Naive thymus-derived CD4-positive, alpha-beta T cell (primary cell): ENCODE data around the gene RPUSD1. TPM values are rescaled to one million over a fixed set of nuclear protein-coding genes. Genes with fewer than 3 reads are reported as not detected.

Experiments used
- ATAC-seq: fragments of 150-1000 bp; cut with Tn5 transposase; 2 replicates; pipeline ENCODE4 v1.10.0; 2021; ENCODE audit warnings: mild to moderate bottlenecking, moderate library complexity
- CTCF ChIA-PET: fragments of 350-600 bp; sonication (Branson Sonifier 250); formaldehyde crosslinking; loops from one replicate; lab custom pipeline; 2021; ENCODE audit warnings: antibody characterized with exemption; lab: Charles Lee
- POLR2A ChIA-PET: fragments of 350-600 bp; sonication (Branson Sonifier 250); formaldehyde crosslinking; loops from one replicate; lab custom pipeline; 2021; ENCODE audit warnings: antibody characterized with exemption, inconsistent platforms; lab: Charles Lee
- DNase-seq, 9 donors: peaks; one replicate each; pipeline versions ENCODE4 v3.0.0 to v3.0.0-alpha.2; 2020 to 2022; ENCODE audit warnings: mixed read lengths in 1 of 9
- H3K27ac ChIP-seq: one replicate; pipeline ENCODE4 v1.7.0; 2013; ENCODE audit warnings: mild to moderate bottlenecking, low read depth, low read length, moderate library complexity
- H3K27me3 ChIP-seq, 2 donors: one replicate each; pipeline ENCODE4 v1.7.0; 2013; ENCODE audit warnings: low read length in 2 of 2, mild to moderate bottlenecking in 2 of 2, moderate library complexity in 2 of 2; ENCODE audit not compliant: control insufficient read depth in 2 of 2, insufficient read depth in 2 of 2
- H3K36me3 ChIP-seq, 3 experiments: 1 replicate in 2 of 3; 2 replicates in 1 of 3; pipeline ENCODE4 v1.7.0; 2013; ENCODE audit warnings: low read length in 3 of 3, mild to moderate bottlenecking in 3 of 3, moderate library complexity in 1 of 3; ENCODE audit not compliant: insufficient read depth in 3 of 3, control insufficient read depth in 2 of 3
- H3K4me1 ChIP-seq, 2 donors: one replicate each; pipeline ENCODE4 v1.7.0; 2013; ENCODE audit warnings: low read length in 2 of 2, mild to moderate bottlenecking in 2 of 2, moderate library complexity in 1 of 2; ENCODE audit not compliant: control insufficient read depth in 2 of 2, insufficient read depth in 2 of 2
- H3K4me3 ChIP-seq: 2 replicates; pipeline ENCODE4 v1.7.0; 2013; ENCODE audit warnings: mild to moderate bottlenecking, low read length
- H3K9me3 ChIP-seq, 3 experiments: 1 replicate in 2 of 3; 2 replicates in 1 of 3; pipeline ENCODE4 v1.7.0; 2013; ENCODE audit warnings: low read length in 3 of 3; ENCODE audit not compliant: control insufficient read depth in 2 of 3
- H3K27ac Mint-ChIP-seq, 9 donors: one replicate each; pipeline ENCODE4 v1.8.0; 2020 to 2022; ENCODE audit warnings: mixed read lengths in 9 of 9, mild to moderate bottlenecking in 8 of 9, moderate library complexity in 5 of 9, inconsistent platforms in 2 of 9
- H3K27me3 Mint-ChIP-seq, 5 donors: one replicate each; pipeline ENCODE4 v1.8.0; 2021 to 2022; ENCODE audit warnings: mixed read lengths in 5 of 5, mild to moderate bottlenecking in 1 of 5
- H3K36me3 Mint-ChIP-seq, 5 donors: one replicate each; pipeline ENCODE4 v1.8.0; 2020 to 2022; ENCODE audit warnings: mixed read lengths in 5 of 5, mild to moderate bottlenecking in 3 of 5, inconsistent platforms in 1 of 5
- H3K4me1 Mint-ChIP-seq, 7 donors: one replicate each; pipeline ENCODE4 v1.8.0; 2020 to 2022; ENCODE audit warnings: mixed read lengths in 7 of 7, mild to moderate bottlenecking in 3 of 7, inconsistent platforms in 1 of 7
- H3K4me3 Mint-ChIP-seq, 10 donors: one replicate each; pipeline ENCODE4 v1.8.0; 2020 to 2022; ENCODE audit warnings: mild to moderate bottlenecking in 10 of 10, mixed read lengths in 10 of 10, moderate library complexity in 6 of 10, inconsistent platforms in 2 of 10
- H3K9me3 Mint-ChIP-seq, 11 donors: one replicate each; pipeline ENCODE4 v1.8.0; 2020 to 2022; ENCODE audit warnings: mixed read lengths in 11 of 11, mild to moderate bottlenecking in 4 of 11, inconsistent platforms in 1 of 11, moderate library complexity in 1 of 11
- intact Hi-C, 2 donors: fragments of 100-400 bp; cut with micrococcal nuclease; formaldehyde crosslinking; loops; one replicate each; pipeline ENCODE4 v1.15.1; 2023
- polyA plus RNA-seq, 2 donors: library from polyadenylated mRNA; unstranded; fragments of 300-500 nt; fragmentation: Illumina TruSeq; gene quantifications; one replicate each; pipeline ENCODE4 v1.2.3, GENCODE V29; 2021
- total RNA-seq, 6 experiments: library from RNA in 5 of 6; stranded (reverse) in 5 of 6; gene quantifications; 1 replicate in 5 of 6; 2 replicates in 1 of 6; pipeline ENCODE4 v1.2.3 and lab custom pipeline; 2021 to 2026

RPUSD1 gene
- total and polyA plus RNA-seq, 7 experiments from 2014 or later = 16.3 to 42.9 (median 30.3) TPM

- H3K27me3 ChIP-seq = no peaks in the 10 kb centered on the region
- H3K27ac ChIP-seq = no peak overlapping the region
- no peaks in the 10 kb centered on the region for H3K36me3 Mint-ChIP-seq
- no peak overlapping the region for H3K4me3 ChIP-seq
- no peak overlapping the region for H3K4me3 Mint-ChIP-seq
- CTCF ChIA-PET = interaction anchor here (0.7 kb wide), 1 partner anchor 33 kb away, joined by 3 read pairs; no protein-coding TSS in a partner anchor
- POLR2A ChIA-PET = no interaction called here
- H3K9me3 Mint-ChIP-seq = peaks cover 0 to 5% (median 0%) of the 10 kb centered on the region in 11 donors
- peaks cover 0 to 4% (median 3%) of the 10 kb centered on the region in 7 donors for H3K4me1 Mint-ChIP-seq
- H3K9me3 ChIP-seq = no peaks in the 10 kb centered on the region
- no peak overlapping the region for H3K27ac Mint-ChIP-seq
- DNase-seq (no peak), ATAC-seq (no peak)
- H3K36me3 ChIP-seq = no peaks in the 10 kb centered on the region
- H3K27me3 Mint-ChIP-seq = peaks cover 0 to 7% (median 4%) of the 10 kb centered on the region in 5 donors
- no peaks in the 10 kb centered on the region for H3K4me1 ChIP-seq
- intact Hi-C loops = no loop called here
Observed at GRCh38 chr16:752007-752312, 36.2 kb downstream of the RPUSD1 start.

GRCh38 chr16:751152-752006 is 36.8 kb downstream of the RPUSD1 start:
- ChIA-PET CTCF (interaction anchor here (0.7 kb wide), 1 partner anchor 33 kb away, joined by 3 read pairs; no protein-coding TSS in a partner anchor), POLR2A (no interaction called here)
- Mint-ChIP-seq H3K9me3 (peaks cover 0 to 2% (median 0%) of the 10 kb centered on the region in 11 donors), H3K27ac (no peak overlapping the region), H3K4me1 (peaks cover 0 to 4% (median 3%) of the 10 kb centered on the region in 7 donors), H3K27me3 (peaks cover 0 to 5% (median 1%) of the 10 kb centered on the region in 5 donors), H3K4me3 (no peak overlapping the region), H3K36me3 (no peaks in the 10 kb centered on the region)
- no peaks in the 10 kb centered on the region for H3K36me3 ChIP-seq
- no peak overlapping the region for H3K4me3 ChIP-seq
- intact Hi-C loops = no loop called here
- H3K27me3 ChIP-seq = no peaks in the 10 kb centered on the region
- no peaks in the 10 kb centered on the region for H3K4me1 ChIP-seq
- ATAC-seq (no peak), DNase-seq (no peak)
- no peak overlapping the region for H3K27ac ChIP-seq
- H3K9me3 ChIP-seq = no peaks in the 10 kb centered on the region

GRCh38 chr16:750485-750884 is 37.7 kb downstream of the RPUSD1 start:
- Histone ChIP-seq H3K27ac (no peak overlapping the region), H3K27me3 (no peaks in the 10 kb centered on the region), H3K36me3 (no peaks in the 10 kb centered on the region), H3K4me1 (no peaks in the 10 kb centered on the region), H3K9me3 (no peaks in the 10 kb centered on the region), H3K4me3 (no peak overlapping the region)
- ChIA-PET POLR2A (no interaction called here), CTCF (no interaction called here)
- Mint-ChIP-seq H3K9me3 (no peaks in the 10 kb centered on the region), H3K4me1 (peaks cover 0 to 4% (median 3%) of the 10 kb centered on the region in 7 donors), H3K27ac (no peak overlapping the region), H3K27me3 (peaks cover 0 to 2% (median 0%) of the 10 kb centered on the region in 5 donors), H3K4me3 (no peak overlapping the region), H3K36me3 (no peaks in the 10 kb centered on the region)
- ATAC-seq (no peak), DNase-seq (no peak)
- intact Hi-C loops = no loop called here

GRCh38 chr16:749010-749409 is 39.2 kb downstream of the RPUSD1 start:
- no peaks in the 10 kb centered on the region for H3K27me3 ChIP-seq
- no peak overlapping the region for H3K4me3 ChIP-seq
- Mint-ChIP-seq H3K9me3 (no peaks in the 10 kb centered on the region), H3K4me1 (no peaks in the 10 kb centered on the region), H3K27ac (no peak overlapping the region), H3K36me3 (no peaks in the 10 kb centered on the region), H3K27me3 (peaks cover 0 to under 1% (median 0%) of the 10 kb centered on the region in 5 donors), H3K4me3 (no peak overlapping the region)
- intact Hi-C loops = no loop called here
- H3K9me3 ChIP-seq = no peaks in the 10 kb centered on the region
- H3K27ac ChIP-seq = no peak overlapping the region
- H3K36me3 ChIP-seq = no peaks in the 10 kb centered on the region
- ChIA-PET CTCF (interaction anchor here (0.6 kb wide), 1 partner anchor 308 kb away, joined by 3 read pairs; no protein-coding TSS in a partner anchor), POLR2A (interaction anchor here (0.6 to 1.6 kb wide), 3 partner anchors 8 to 1242 kb away, joined by 3 to 5 read pairs (median 4); partner anchors contain the start of gene CIAO3)
- no peak for DNase-seq
- no peak for ATAC-seq
- no peaks in the 10 kb centered on the region for H3K4me1 ChIP-seq

- Histone ChIP-seq H3K4me3 (no peak overlapping the region), H3K4me1 (no peaks in the 10 kb centered on the region), H3K36me3 (no peaks in the 10 kb centered on the region), H3K27me3 (no peaks in the 10 kb centered on the region), H3K27ac (no peak overlapping the region), H3K9me3 (no peaks in the 10 kb centered on the region)
- Mint-ChIP-seq H3K27me3 (no peaks in the 10 kb centered on the region), H3K36me3 (no peaks in the 10 kb centered on the region), H3K9me3 (no peaks in the 10 kb centered on the region), H3K4me3 (no peak overlapping the region), H3K27ac (no peak overlapping the region), H3K4me1 (no peaks in the 10 kb centered on the region)
- intact Hi-C loops = no loop called here
- ATAC-seq (no peak), DNase-seq (no peak)
- ChIA-PET POLR2A (interaction anchor here (1.6 kb wide), 1 partner anchor 7 kb away, joined by 4 read pairs; the partner anchor contains the start of gene CIAO3), CTCF (no interaction called here)
Observed at GRCh38 chr16:747978-748746, 40.0 kb downstream of the RPUSD1 start.

GRCh38 chr16:746637-747036 is 41.5 kb downstream of the RPUSD1 start:
- Histone ChIP-seq H3K4me1 (no peaks in the 10 kb centered on the region), H3K4me3 (no peak overlapping the region), H3K27ac (no peak overlapping the region), H3K27me3 (no peaks in the 10 kb centered on the region), H3K36me3 (no peaks in the 10 kb centered on the region), H3K9me3 (no peaks in the 10 kb centered on the region)
- ChIA-PET POLR2A (no interaction called here), CTCF (no interaction called here)
- Mint-ChIP-seq H3K36me3 (no peaks in the 10 kb centered on the region), H3K4me3 (no peak overlapping the region), H3K27ac (no peak overlapping the region), H3K4me1 (no peaks in the 10 kb centered on the region), H3K9me3 (no peaks in the 10 kb centered on the region), H3K27me3 (no peaks in the 10 kb centered on the region)
- intact Hi-C loops = no loop called here
- ATAC-seq (no peak), DNase-seq (no peak)
